GM06990 (cell line): ENCODE measurements around the gene HMGCL.
A peak's percentile ranks its signal among the peaks of the same experiment; 100 is the strongest.

Experiments used
- DNase-seq: peaks from one replicate; pipeline ENCODE4 v3.0.0-alpha.2; 2011; ENCODE audit not compliant: insufficient read length; ENCODE audit errors: extremely low read depth
- H3K27me3 ChIP-seq: replicated peaks from 2 replicates; pipeline ENCODE4 v1.6.0; 2011; ENCODE audit warnings: low read length; ENCODE audit not compliant: control insufficient read depth, insufficient read depth
- H3K36me3 ChIP-seq: 2 replicates; pipeline ENCODE4 v1.5.1; 2011; ENCODE audit warnings: low read length; ENCODE audit not compliant: control insufficient read depth, insufficient read depth
- H3K4me3 ChIP-seq: replicated peaks from 2 replicates; pipeline ENCODE4 v1.5.1; 2011; ENCODE audit warnings: low read depth, mild to moderate bottlenecking, control low read depth, low read length
- CTCF ChIP-seq: IDR thresholded peaks from 2 replicates; pipeline ENCODE4 v1.5.1; 2011; ENCODE audit warnings: low read length, control low read depth, mild to moderate bottlenecking, inconsistent platforms; ENCODE audit not compliant: insufficient read depth, poor library complexity, severe bottlenecking

The HMGCL gene

GRCh38 chr1:23793861-23794731 is 31.1 kb downstream of the HMGCL start:
- Histone ChIP-seq H3K27me3 (no peaks in the 10 kb centered on the region), H3K4me3 (no peak overlapping the region), H3K36me3 (peaks cover 23% of the 10 kb centered on the region)
- TF ChIP-seq CTCF = no peak
- no peak for DNase-seq

GRCh38 chr1:23793018-23793781 is 32.0 kb downstream of the HMGCL start:
- Histone ChIP-seq H3K36me3 (peaks cover 23% of the 10 kb centered on the region), H3K4me3 (no peak overlapping the region), H3K27me3 (no peaks in the 10 kb centered on the region)
- no peak for DNase-seq
- no peak for TF ChIP-seq CTCF

- Histone ChIP-seq H3K27me3 (no peaks in the 10 kb centered on the region), H3K4me3 (peak overlapping the region; percentile 99), H3K36me3 (peaks cover 18% of the 10 kb centered on the region)
- DNase-seq = no peak
- no peak for TF ChIP-seq CTCF
Measured at GRCh38 chr1:23792151-23792945, 32.9 kb downstream of the HMGCL start.

GRCh38 chr1:23791516-23792047 is 33.6 kb downstream of the HMGCL start:
- DNase-seq = no peak
- H3K36me3 ChIP-seq = peaks cover 16% of the 10 kb centered on the region
- H3K4me3 ChIP-seq = peak overlapping the region; percentile 99
- H3K27me3 ChIP-seq = no peaks in the 10 kb centered on the region
- no peak for TF ChIP-seq CTCF

DNA sequence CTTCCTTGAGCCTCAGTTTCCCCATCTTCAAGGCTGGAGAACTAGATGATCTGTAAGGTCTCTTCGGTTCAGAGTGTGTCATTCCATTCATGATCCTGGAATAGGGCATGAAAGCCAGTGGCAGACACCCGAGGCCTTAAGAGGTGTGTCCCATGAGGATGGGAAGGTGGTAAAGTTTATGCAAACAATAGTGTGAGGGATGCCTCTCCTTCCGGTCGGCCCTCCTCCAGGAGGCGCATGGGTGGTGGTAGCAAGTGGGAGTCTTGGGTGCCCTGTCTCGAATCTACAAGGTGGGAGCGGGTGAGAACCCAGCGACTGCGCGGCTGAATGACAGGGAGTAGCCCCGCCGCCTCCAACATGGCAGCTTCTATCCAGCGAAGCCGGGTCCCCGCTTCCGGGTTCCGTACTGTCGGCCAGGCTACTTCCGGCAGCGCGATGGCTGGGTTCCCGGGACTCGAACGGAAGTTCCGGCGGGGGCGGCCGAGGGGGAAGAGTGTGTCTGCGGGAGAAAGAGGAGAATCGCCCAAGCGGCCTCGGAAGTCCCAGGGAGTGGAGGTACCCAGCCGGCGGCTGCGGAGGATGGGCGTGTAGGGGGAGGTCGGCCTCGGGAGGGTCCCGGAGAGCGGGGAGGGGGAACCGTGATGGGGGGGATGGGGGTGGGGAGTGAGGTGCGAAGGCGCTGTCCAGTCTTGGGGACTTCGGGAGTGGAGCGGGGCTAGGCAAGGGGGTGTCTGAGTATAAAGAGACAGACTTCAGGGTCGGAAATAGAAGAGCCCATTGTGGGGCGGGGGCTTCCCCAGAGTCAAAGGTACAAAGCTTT is 34.3 kb downstream of the HMGCL start, which contains the start of gene LYPLA2:
Gene LYPLA2, plus strand, starts transcription at position 450 of the 820 bp plus-strand sequence. CDS start 1,538 bp downstream, outside the sequence.
- TF ChIP-seq CTCF = no peak
- Histone ChIP-seq H3K36me3 (peaks cover 14% of the 10 kb centered on the region), H3K4me3 (peak within 1 kb of the TSS; percentile 99), H3K27me3 (no peaks in the 10 kb centered on the region)
- DNase-seq = peak; percentile 87
